Mesothelial cell of epicardium (in vitro differentiated cells): ENCODE results near the gene POLN. TPM values are rescaled to one million over a fixed set of nuclear protein-coding genes. Genes with fewer than 3 reads are reported as not detected.

Source experiments
- DNase-seq, 2 experiments: peaks; one replicate each; pipeline ENCODE4 v3.0.0; 2021; ENCODE audit warnings: low spot score in 2 of 2; ENCODE audit not compliant: unreplicated experiment in 2 of 2
- H3K27ac Mint-ChIP-seq: 2 replicates; pipeline ENCODE4 v1.8.0; 2021; ENCODE audit warnings: mixed read lengths
- H3K27me3 Mint-ChIP-seq: 2 replicates; pipeline ENCODE4 v1.8.0; 2021; ENCODE audit warnings: low read depth, mixed read lengths
- H3K36me3 Mint-ChIP-seq: 2 replicates; pipeline ENCODE4 v1.8.0; 2021; ENCODE audit warnings: mixed read lengths
- H3K4me1 Mint-ChIP-seq: 2 replicates; pipeline ENCODE4 v1.8.0; 2021; ENCODE audit warnings: mixed read lengths
- H3K4me3 Mint-ChIP-seq: 2 replicates; pipeline ENCODE4 v1.8.0; 2021; ENCODE audit warnings: mild to moderate bottlenecking, moderate library complexity, mixed read lengths
- H3K9me3 Mint-ChIP-seq: 2 replicates; pipeline ENCODE4 v1.8.0; 2021; ENCODE audit warnings: mixed read lengths
- CTCF ChIP-seq: fragments of 200-600 bp; sonication (generic); IDR thresholded peaks from one replicate; pipeline ENCODE4 v1.5.0; 2021; ENCODE audit warnings: antibody characterized with exemption; ENCODE audit not compliant: unreplicated experiment
- total RNA-seq: library from RNA; stranded (reverse); gene quantifications from 3 replicates; pipeline ENCODE4 v1.2.1, GENCODE V29; 2021

Gene POLN
- total RNA-seq, 1 donor from 2014 or later, result 5.8 TPM

DNA sequence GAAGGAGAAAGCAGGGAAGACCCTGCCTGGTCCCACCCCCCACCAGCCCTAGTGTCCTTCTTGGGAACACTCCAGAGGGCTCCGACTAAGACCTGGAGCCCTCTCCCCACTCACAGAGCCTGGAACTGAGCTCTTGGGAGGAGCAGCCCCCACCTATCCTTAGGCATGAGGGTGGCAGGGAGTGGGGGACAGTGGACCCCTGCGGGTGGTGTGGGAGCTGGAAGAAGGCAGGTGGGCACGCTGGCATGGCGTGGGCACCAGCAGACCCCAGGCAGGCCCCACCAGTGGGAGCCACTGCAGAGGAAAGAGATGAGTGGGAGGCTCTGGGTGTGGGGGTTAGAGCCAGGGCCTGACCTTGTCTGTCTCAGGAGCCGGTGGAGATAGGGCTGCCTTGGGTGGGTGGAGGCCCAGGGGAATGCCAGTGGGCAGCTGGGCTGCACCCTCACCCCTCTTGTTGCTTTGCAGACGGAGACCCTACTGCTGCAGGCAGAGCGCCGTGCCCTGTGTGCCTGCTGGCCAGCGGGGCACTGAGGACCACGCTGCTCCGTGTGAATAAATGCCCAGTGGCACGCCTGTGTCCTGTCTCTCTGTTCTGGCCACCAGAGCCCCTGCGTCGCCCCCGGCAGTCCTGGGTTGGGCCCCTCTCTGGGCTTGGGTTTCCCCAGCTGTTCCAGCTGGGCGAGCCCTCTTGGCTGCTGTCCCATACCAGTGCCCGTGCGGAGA is 198.4 kb downstream of the POLN start:
- Mint-ChIP-seq H3K4me1 (peaks cover 4% of the 10 kb centered on the region), H3K36me3 (no peaks in the 10 kb centered on the region), H3K27me3 (peaks cover 25% of the 10 kb centered on the region), H3K27ac (no peak overlapping the region), H3K4me3 (peak overlapping the region; percentile 69), H3K9me3 (no peaks in the 10 kb centered on the region)
- no peak for DNase-seq
- no peak for TF ChIP-seq CTCF

- no peak overlapping the region for H3K27ac Mint-ChIP-seq
- TF ChIP-seq CTCF, result no peak
- peak overlapping the region; percentile 69 for H3K4me3 Mint-ChIP-seq
- DNase-seq, result no peak
- H3K4me1 Mint-ChIP-seq, result peaks cover 4% of the 10 kb centered on the region
- H3K9me3 Mint-ChIP-seq, result no peaks in the 10 kb centered on the region
- no peaks in the 10 kb centered on the region for H3K36me3 Mint-ChIP-seq
- peaks cover 29% of the 10 kb centered on the region for H3K27me3 Mint-ChIP-seq
Measured at GRCh38 chr4:2042947-2043395, 198.9 kb downstream of the POLN start.

- Mint-ChIP-seq H3K27ac (no peak overlapping the region), H3K9me3 (no peaks in the 10 kb centered on the region), H3K4me3 (peak overlapping the region; percentile 69), H3K36me3 (no peaks in the 10 kb centered on the region), H3K27me3 (peaks cover 29% of the 10 kb centered on the region), H3K4me1 (peaks cover 4% of the 10 kb centered on the region)
- DNase-seq, result no peak
- no peak for TF ChIP-seq CTCF
Measured at GRCh38 chr4:2042204-2042946, 199.5 kb downstream of the POLN start.

DNA sequence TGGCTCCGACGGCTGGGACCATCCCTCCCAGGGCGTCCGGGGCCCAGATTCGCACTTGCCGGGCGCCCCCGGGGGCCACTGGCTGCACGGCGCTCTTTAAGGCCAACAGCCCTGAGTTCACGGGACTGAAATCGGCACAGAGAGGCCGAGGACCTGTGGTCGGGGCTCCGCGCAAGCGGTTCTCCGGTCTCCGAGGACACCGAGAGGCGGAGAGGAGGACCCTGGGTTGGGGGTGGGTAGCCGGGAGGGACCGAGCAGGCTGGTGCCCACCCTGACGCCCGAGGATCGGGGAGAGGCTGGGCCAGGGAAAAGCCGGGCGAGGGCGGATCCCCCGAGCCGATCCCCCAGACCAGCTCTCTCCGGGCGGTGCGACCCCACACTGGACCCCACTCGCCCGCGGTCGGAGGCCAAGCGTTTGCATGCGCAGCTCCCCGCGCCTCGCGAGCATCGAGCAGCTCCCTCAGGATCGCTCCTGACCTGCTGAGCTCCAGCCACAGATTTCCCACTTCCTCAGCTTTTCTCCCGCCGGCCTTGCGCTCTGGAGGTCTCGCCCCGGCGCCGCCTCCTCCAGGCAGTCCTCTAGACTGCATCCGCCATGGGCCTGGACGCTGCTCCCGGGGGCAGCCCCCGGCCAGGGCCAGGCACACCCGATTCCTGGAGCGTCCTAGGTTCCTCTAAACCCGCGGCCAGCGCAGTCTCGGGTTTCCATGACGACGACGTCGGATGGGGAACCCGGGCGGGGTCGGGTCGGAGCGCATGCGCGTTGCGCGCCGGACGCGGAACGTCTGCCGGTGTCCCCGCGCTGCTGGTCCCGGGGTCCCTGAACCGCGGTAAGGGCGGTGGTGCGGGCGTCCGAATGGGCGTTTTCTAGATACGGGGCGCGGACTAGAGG is 200.4 kb downstream of the POLN start:
- Mint-ChIP-seq H3K27me3 (peaks cover 38% of the 10 kb centered on the region), H3K4me1 (peaks cover 4% of the 10 kb centered on the region), H3K9me3 (no peaks in the 10 kb centered on the region), H3K27ac (no peak overlapping the region), H3K36me3 (no peaks in the 10 kb centered on the region), H3K4me3 (peak overlapping the region; percentile 71)
- peak; percentile 79 to 86 for DNase-seq
- no peak for TF ChIP-seq CTCF

DNA sequence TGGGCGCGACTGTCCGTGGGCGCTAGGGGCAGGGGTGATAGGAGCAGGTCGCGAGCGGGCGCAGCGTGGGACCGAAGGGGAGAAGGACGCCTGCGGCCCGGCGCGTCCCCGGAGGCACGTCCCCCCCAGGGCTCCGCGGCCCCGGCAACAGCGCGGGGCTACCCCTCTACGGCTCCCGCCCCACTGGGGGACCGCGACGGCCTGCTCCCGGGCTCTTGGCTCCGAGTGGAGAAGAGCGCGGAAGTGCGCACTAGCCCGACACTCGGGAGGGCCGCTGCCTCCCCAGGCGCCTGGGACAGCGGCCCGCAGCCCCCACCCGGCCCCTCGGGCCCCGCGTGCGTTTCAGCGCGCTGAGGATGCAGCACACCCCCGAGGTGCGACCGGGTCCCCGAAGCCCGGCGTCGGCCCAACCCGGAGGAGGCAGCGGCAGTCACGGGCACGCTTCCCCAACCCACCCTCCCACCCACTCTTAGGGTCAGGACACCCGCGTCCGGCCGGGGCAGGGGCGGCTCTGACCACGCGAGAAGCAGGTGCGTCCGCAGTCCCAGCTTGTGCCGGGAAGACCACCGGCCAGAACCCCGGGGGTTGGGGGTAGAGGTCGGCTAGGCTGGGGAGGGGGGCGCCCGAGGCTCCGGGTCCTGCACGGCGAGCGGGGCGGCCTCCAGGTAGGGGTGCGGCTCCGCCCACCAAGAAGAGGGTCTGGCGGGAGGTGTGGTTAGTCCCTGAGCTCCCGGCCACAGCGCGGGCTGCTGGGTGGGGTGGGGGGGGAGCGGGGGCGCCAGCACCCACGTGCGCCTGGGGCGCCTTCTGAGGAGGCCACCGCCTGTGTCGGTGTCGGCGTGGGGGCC is 201.3 kb downstream of the POLN start:
- no peak overlapping the region for H3K27ac Mint-ChIP-seq
- no peak for TF ChIP-seq CTCF
- peaks cover 4% of the 10 kb centered on the region for H3K4me1 Mint-ChIP-seq
- peaks cover 44% of the 10 kb centered on the region for H3K27me3 Mint-ChIP-seq
- H3K9me3 Mint-ChIP-seq, result no peaks in the 10 kb centered on the region
- no peak for DNase-seq
- peak overlapping the region; percentile 59 for H3K4me3 Mint-ChIP-seq
- no peaks in the 10 kb centered on the region for H3K36me3 Mint-ChIP-seq
